Cardiac fibroblast (primary cell): ENCODE data around the gene PLEKHA3.

Experiments
- DNase-seq, 2 donors: peaks; one replicate each; pipeline versions ENCODE4 v3.0.0 to v3.0.0-alpha.2; 2010; ENCODE audit warnings: low read depth in 2 of 2
- H3K4me3 ChIP-seq, 2 donors: replicated peaks in 1 of 2; 1 replicate in 1 of 2; 2 replicates in 1 of 2; pipeline ENCODE4 v1.5.1; 2011; ENCODE audit warnings: low read depth in 2 of 2, low read length in 2 of 2, mild to moderate bottlenecking in 2 of 2, moderate library complexity in 1 of 2
- TF ChIP-seq, protein P1 (sequence below): IDR thresholded peaks from one replicate; pipeline ENCODE4 v1.5.1; 2011; ENCODE audit warnings: low read depth, mild to moderate bottlenecking, low read length, inconsistent platforms

Gene PLEKHA3

DNA sequence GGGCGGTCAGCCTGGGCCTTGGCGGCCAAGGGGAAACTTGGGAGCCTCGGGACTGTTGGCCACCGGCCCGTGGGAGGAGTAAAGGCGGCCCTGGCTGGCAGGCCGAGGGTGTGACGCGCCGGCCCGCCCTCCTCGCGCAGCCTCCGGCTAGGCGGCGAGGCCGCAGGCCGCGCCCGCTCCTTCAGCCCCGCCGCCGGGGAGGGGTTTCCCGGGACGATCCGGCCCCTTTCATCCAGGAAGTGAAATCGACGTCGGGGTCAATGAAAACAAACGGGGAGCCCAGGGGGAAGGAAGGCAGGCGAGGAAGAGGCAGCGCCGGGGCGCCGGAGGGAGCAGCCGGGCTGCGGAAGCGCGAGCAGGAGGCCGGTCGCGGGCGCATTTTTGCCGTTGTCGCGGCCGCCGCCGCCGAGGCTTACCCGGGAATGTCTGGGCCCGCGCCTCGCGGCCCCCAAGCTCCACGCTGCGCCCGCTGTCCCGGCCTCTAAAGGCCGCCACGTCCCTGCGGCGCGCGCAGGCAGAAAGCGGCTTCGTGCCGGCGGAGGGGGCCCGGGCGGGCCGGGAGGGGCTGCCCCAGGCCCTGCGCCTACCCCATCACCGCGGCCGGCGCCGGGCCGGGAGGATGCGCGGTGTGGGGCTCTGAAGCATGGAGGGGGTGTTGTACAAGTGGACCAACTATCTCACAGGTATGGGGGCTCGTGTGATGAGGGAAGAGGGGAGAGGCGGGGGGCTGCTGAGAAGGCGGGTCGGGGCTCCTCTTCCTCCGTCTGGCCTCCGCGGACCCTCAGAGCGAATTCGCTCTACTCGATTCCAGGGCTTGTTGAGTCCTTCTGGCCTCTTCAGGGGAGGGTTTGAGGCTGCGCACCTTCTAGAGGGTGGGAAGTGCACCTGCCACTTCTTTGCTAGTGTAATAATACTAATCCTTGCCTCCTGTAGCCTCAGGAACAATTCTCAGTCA, at the start of gene PLEKHA3:
TSS of gene PLEKHA3 (plus strand) at position 231 of the 955 bp plus-strand sequence. CDS start at position 644, 413 bp downstream.
- TF ChIP-seq, protein P1, sequence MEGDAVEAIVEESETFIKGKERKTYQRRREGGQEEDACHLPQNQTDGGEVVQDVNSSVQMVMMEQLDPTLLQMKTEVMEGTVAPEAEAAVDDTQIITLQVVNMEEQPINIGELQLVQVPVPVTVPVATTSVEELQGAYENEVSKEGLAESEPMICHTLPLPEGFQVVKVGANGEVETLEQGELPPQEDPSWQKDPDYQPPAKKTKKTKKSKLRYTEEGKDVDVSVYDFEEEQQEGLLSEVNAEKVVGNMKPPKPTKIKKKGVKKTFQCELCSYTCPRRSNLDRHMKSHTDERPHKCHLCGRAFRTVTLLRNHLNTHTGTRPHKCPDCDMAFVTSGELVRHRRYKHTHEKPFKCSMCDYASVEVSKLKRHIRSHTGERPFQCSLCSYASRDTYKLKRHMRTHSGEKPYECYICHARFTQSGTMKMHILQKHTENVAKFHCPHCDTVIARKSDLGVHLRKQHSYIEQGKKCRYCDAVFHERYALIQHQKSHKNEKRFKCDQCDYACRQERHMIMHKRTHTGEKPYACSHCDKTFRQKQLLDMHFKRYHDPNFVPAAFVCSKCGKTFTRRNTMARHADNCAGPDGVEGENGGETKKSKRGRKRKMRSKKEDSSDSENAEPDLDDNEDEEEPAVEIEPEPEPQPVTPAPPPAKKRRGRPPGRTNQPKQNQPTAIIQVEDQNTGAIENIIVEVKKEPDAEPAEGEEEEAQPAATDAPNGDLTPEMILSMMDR, result no peak
- peak within 1 kb of the TSS; percentile 73 to 80 for H3K4me3 ChIP-seq
- peak; percentile 97 to 99 for DNase-seq

DNA sequence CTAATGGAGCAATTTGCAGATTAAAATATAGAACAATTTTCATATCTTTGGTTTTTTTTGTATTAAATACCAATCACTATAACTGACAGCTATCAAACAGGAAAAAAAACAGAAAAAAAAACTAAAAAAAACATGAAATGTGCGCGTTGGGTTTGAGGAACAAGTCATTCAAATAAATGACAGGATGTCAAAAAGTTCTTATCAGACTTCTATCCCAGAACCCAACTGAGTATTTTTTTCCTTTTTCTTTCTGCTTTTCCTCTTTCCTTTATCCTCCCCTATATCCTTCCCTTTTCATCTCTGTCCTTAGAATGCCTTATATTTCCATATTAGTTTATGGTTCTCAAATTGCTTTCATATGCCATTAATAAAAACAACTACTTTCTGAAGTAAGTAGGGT, 43.6 kb upstream of the PLEKHA3 start:
- TF ChIP-seq, protein P1, result no peak
- H3K4me3 ChIP-seq, result no peak overlapping the region
- DNase-seq, result no peak

- DNase-seq, result no peak
- no peak overlapping the region for H3K4me3 ChIP-seq
- TF ChIP-seq, protein P1, result no peak
These were observed 38.8 kb upstream of the PLEKHA3 start for GRCh38 chr2:178441426-178441825.

- peak in 1 of 2 donors; percentile 15 for DNase-seq
- TF ChIP-seq, protein P1, result no peak
- no peak overlapping the region for H3K4me3 ChIP-seq
These were observed 31.1 kb upstream of the PLEKHA3 start for GRCh38 chr2:178448968-178449661.

DNA sequence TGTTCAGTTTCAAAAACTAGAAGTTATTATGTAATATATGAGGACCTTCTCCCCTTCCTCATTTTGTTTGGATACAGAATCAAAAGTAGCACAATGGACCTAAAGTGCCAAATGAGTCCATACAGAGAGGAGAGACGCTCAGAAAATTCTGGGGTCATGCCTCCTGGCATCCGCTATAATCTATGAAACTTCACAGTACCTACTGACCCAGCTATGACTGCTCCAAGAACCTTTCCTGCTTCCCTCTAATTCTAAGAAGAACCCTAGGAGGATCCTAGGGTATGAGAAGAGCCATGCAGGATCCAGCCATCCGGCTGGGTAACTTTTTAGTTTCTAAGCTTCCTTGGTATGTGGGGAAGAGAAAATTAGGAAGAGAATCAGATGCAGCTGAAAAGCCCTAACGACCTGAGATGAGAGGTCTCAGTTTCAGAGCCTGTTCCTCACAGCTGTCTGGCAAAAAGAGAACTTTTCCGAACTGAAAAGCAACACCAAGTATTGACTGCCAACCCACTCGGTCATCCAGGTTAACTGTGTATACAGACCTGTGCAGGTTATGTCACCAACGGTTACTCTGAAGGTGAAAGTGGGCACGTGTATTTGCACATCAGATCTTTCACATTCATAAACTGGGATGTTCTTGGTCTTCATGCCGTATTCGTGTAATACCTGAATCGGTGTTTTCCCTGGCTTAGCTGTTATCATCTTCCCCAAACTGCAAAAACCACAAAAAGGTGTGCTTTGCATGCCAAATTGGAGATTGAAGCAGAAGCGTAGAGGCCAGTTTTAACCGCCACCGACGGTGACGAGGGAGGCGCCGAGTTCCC, 30.3 kb upstream of the PLEKHA3 start:
- DNase-seq, result peak in 1 of 2 donors; percentile 14
- peak overlapping the region; percentile 82 to 91 for H3K4me3 ChIP-seq
- TF ChIP-seq, protein P1, result no peak

DNA sequence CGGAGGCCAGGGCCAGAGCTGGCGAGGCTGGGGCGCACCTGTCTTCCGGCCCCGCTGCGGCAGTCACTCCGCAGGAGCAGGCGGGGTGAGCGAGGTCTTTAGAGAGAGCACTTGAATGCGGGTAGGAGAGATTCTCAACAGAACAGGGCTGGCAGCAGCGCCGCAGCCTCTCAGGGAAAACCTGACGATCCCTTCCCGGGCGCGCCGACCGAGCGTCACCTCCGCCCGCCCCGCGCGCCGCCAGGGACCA, 29.8 kb upstream of the PLEKHA3 start:
- peak overlapping the region; percentile 82 to 91 for H3K4me3 ChIP-seq
- TF ChIP-seq, protein P1, result no peak
- no peak for DNase-seq
